Aorta (tissue), 5 donors: Measurements from ENCODE around the gene CCIN. TPM values are rescaled to one million over a fixed set of nuclear protein-coding genes. Genes with fewer than 3 reads are reported as not detected.
A peak's percentile ranks its signal among the peaks of the same experiment; 100 is the strongest.
"Not testable (repeated sequence)": the region's sequence is repeated elsewhere in the genome, so short reads cannot be mapped to it uniquely, and the experiment has no call there.

Source experiments
- ATAC-seq: fragments of 200-7000 bp; cut with Tn5 transposase; one replicate; pipeline ENCODE4 v1.9.1; 2022; ENCODE audit warnings: moderate library complexity; ENCODE audit not compliant: low FRiP score
- DNase-seq, 2 donors: peaks; one replicate each; pipeline ENCODE4 v3.0.0-alpha.2; 2020
- H3K27ac ChIP-seq, 2 donors: one replicate each; pipeline ENCODE4 v1.5.1; 2013; ENCODE audit warnings: low read length in 2 of 2, mild to moderate bottlenecking in 2 of 2, moderate library complexity in 2 of 2, control low read depth in 1 of 2, inconsistent platforms in 1 of 2, low read depth in 1 of 2
- H3K27me3 ChIP-seq, 2 donors: one replicate each; pipeline ENCODE4 v1.6.1; 2013; ENCODE audit warnings: control low read depth in 1 of 2, low read length in 1 of 2, mild to moderate bottlenecking in 1 of 2, moderate library complexity in 1 of 2; ENCODE audit not compliant: insufficient read depth in 2 of 2, control insufficient read depth in 1 of 2
- H3K36me3 ChIP-seq, 2 donors: one replicate each; pipeline ENCODE4 v1.6.1; 2013; ENCODE audit warnings: control low read depth in 1 of 2, low read length in 1 of 2, mild to moderate bottlenecking in 1 of 2; ENCODE audit not compliant: insufficient read depth in 2 of 2, control insufficient read depth in 1 of 2
- H3K4me1 ChIP-seq, 2 donors: one replicate each; pipeline ENCODE4 v1.6.1; 2013; ENCODE audit warnings: low read length in 2 of 2, control low read depth in 1 of 2, mild to moderate bottlenecking in 1 of 2, moderate library complexity in 1 of 2; ENCODE audit not compliant: insufficient read depth in 2 of 2, control insufficient read depth in 1 of 2
- H3K4me3 ChIP-seq, 2 donors: one replicate each; pipeline ENCODE4 v1.5.1; 2013; ENCODE audit warnings: low read length in 2 of 2, control low read depth in 1 of 2, mild to moderate bottlenecking in 1 of 2
- H3K9me3 ChIP-seq: one replicate; pipeline ENCODE4 v1.6.1; 2013; ENCODE audit warnings: mild to moderate bottlenecking, low read length; ENCODE audit not compliant: control insufficient read depth
- WGBS, 2 donors: extraction: QIAGEN DNeasy Blood & Tissue Kit; methylation state at CpG; one replicate each; pipeline ENCODE4 v1.1.7; 2013; 5-methylcytosine and 5-hydroxymethylcytosine counted together
- intact Hi-C, 2 donors: fragments of 100-400 bp; cut with DNase I; formaldehyde crosslinking; loops; one replicate each; pipeline versions ENCODE4 v1.14.2 to v1.15.0; 2022
- polyA plus RNA-seq, 2 donors: library from polyadenylated mRNA; stranded (reverse); fragments of 200-250 nt; gene quantifications; one replicate each; pipeline ENCODE4 v1.2.3, GENCODE V29; 2013
- total RNA-seq, 2 donors: library from RNA; stranded (reverse); fragmentation: NEBNext Ultra II Directional; extraction: Animal tissue kit (Norgen Biotek cat#: 25700); gene quantifications; one replicate each; pipeline ENCODE4 v1.2.1, GENCODE V29; 2021
- donor health status: healthy with polysubstance abuse.
- donor health status: Bipolar disorder and iron deficiency.
- donor health status: DM: no; HTN: no; CAD: no.
- donor health status: DM: no; HTN: no; CAD: no.
- donor health status: DM: yes; HTN: yes; CAD: no.

Gene CCIN
- total and polyA plus RNA-seq, 4 donors, result 0.18 to 0.99 (median 0.65) TPM

DNA sequence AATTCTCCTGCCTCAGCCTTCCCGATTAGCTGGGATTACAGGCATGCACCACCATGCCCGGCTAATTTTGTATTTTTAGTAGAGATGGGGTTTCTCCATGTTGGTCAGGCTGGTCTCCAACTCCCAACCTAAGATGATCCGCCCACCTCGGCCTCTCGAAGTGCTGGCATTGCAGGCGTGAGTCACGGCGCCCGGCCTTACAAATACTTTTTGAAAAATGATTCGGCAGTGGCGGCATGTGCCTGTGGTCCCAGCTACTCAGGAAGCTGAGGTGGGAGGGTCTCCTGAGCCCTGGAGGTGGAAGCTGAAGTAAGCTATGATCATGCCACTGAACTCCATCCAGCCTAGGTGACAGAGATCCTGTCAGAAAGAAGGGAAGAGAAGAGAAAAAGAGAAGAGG is 9.1 kb upstream of the CCIN start:
- H3K4me1 ChIP-seq, H3K4me3 ChIP-seq, DNase-seq, H3K27ac ChIP-seq, H3K27me3 ChIP-seq, ATAC-seq, H3K9me3 ChIP-seq, H3K36me3 ChIP-seq, intact Hi-C loops: not testable (repeated sequence)
- 72 to 86% methylated on average over 11 of the region's 11 CpGs for WGBS, 2 donors

- no peaks in the 10 kb centered on the region for H3K4me1 ChIP-seq
- H3K27me3 ChIP-seq, result no peaks in the 10 kb centered on the region
- peak overlapping the region; percentile 14 to 32 for H3K27ac ChIP-seq
- DNase-seq (no peak), ATAC-seq (peak; percentile 42)
- intact Hi-C loops, result no loop called here
- no peak overlapping the region for H3K4me3 ChIP-seq
- no peaks in the 10 kb centered on the region for H3K9me3 ChIP-seq
- WGBS, 2 donors, result 35 to 37% methylated on average over 2 of the region's 2 CpGs
- H3K36me3 ChIP-seq, result no peaks in the 10 kb centered on the region
Observed at GRCh38 chr9:36161187-36161586, 8.0 kb upstream of the CCIN start.

DNA sequence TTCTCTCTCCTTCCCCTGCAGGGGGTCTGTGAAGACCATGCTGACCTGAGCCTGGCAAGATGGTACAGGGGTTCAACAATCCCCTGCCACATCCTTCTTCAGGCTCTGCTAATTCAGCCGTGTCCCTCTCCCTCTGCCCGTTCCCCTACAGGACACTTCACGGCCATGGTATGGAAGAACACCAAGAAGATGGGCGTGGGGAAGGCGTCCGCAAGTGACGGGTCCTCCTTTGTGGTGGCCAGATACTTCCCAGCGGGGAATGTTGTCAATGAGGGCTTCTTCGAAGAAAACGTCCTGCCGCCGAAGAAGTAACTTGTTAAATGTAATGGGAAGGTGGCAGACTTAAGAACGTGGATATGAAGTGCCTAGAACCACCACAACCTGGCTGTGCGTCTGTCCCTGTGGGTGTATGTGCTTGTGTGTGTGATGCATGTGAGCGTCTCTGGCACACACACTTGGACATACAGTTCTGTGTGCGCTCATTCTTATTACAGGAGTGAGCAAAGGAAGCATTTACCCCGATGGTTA is 6.9 kb upstream of the CCIN start:
- 90% methylated on average over 17 of the region's 17 CpGs for WGBS, 2 donors
- no peak overlapping the region for H3K4me3 ChIP-seq
- no peaks in the 10 kb centered on the region for H3K4me1 ChIP-seq
- no peak for ATAC-seq
- no peaks in the 10 kb centered on the region for H3K36me3 ChIP-seq
- no peaks in the 10 kb centered on the region for H3K9me3 ChIP-seq
- H3K27me3 ChIP-seq, result no peaks in the 10 kb centered on the region
- H3K27ac ChIP-seq, result peak overlapping the region in 1 of 2 donors; percentile 21
- intact Hi-C loops, result no loop called here
- DNase-seq, result no peak

- DNase-seq, result peak; percentile 86 to 90
- H3K4me3 ChIP-seq, result no peak overlapping the region
- H3K36me3 ChIP-seq, result no peaks in the 10 kb centered on the region
- 4 to 9% methylated on average over 9 of the region's 9 CpGs for WGBS, 2 donors
- H3K9me3 ChIP-seq, result no peaks in the 10 kb centered on the region
- no peaks in the 10 kb centered on the region for H3K27me3 ChIP-seq
- peak; percentile 77 for ATAC-seq
- H3K27ac ChIP-seq, result peak overlapping the region; percentile 54 to 69
- H3K4me1 ChIP-seq, result no peaks in the 10 kb centered on the region
- intact Hi-C loops, result no loop called here
Observed at GRCh38 chr9:36163049-36163785, 6.0 kb upstream of the CCIN start.

DNA sequence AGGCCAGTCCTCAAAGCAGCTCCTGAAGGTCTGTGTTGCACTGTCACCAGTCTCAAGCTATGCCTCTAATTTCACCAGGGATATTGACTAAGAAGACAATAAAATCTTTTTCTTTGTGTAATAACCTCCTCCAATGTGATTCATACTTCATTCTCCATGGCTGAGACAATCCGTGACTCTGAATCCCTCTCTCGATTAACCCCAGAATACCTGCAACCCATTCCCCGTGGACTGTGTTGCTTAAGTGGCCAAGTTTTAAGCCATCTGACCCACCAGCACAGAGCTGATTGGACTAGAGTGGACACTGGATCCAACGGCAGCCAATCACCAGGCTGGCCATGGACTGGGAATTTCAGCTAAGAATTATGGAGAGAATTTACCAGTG is 5.4 kb upstream of the CCIN start:
- Histone ChIP-seq H3K27ac (peak overlapping the region in 1 of 2 donors; percentile 69), H3K27me3 (no peaks in the 10 kb centered on the region), H3K36me3 (no peaks in the 10 kb centered on the region), H3K4me1 (no peaks in the 10 kb centered on the region), H3K4me3 (no peak overlapping the region), H3K9me3 (no peaks in the 10 kb centered on the region)
- 30 to 34% methylated on average over 4 of the region's 4 CpGs for WGBS, 2 donors
- ATAC-seq (no peak), DNase-seq (no peak)
- intact Hi-C loops, result no loop called here

GRCh38 chr9:36164372-36164771 is 4.8 kb upstream of the CCIN start:
- DNase-seq (peak in 1 of 2 donors; percentile 78), ATAC-seq (no peak)
- Histone ChIP-seq H3K4me1 (no peaks in the 10 kb centered on the region), H3K4me3 (no peak overlapping the region), H3K9me3 (no peaks in the 10 kb centered on the region), H3K27ac (no peak overlapping the region), H3K27me3 (no peaks in the 10 kb centered on the region), H3K36me3 (no peaks in the 10 kb centered on the region)
- 68 to 74% methylated on average over 6 of the region's 6 CpGs for WGBS, 2 donors
- intact Hi-C loops, result no loop called here

GRCh38 chr9:36164989-36165388 is 4.2 kb upstream of the CCIN start:
- Histone ChIP-seq H3K4me1 (no peaks in the 10 kb centered on the region), H3K9me3 (no peaks in the 10 kb centered on the region), H3K36me3 (no peaks in the 10 kb centered on the region), H3K4me3 (no peak overlapping the region), H3K27me3 (no peaks in the 10 kb centered on the region), H3K27ac (peak overlapping the region in 1 of 2 donors; percentile 2)
- DNase-seq (peak in 1 of 2 donors; percentile 52), ATAC-seq (no peak)
- intact Hi-C loops, result no loop called here
- 85 to 87% methylated on average over 3 of the region's 3 CpGs for WGBS, 2 donors

DNA sequence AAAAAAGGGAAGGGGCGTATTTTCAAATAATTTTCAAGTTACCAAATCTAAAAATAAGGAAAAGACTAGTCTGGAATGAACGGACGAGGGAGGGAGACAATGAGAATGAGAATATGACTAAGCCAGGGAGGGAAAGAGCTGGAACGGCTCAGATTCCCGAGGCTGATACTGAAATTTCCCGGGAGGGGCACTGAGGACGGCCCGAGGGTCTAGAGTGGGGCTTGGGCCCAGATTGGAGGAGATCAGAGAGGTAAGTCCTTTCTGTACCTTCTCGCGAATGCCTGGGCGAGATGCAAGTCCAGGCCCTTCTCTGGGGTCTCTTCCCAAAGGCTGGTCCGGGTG is 3.4 kb upstream of the CCIN start:
- H3K4me3 ChIP-seq, result no peak overlapping the region
- WGBS, 2 donors, result 5 to 7% methylated on average over 12 of the region's 12 CpGs
- H3K27me3 ChIP-seq, result no peaks in the 10 kb centered on the region
- ATAC-seq, result peak; percentile 69
- H3K9me3 ChIP-seq, result no peaks in the 10 kb centered on the region
- H3K36me3 ChIP-seq, result no peaks in the 10 kb centered on the region
- H3K4me1 ChIP-seq, result no peaks in the 10 kb centered on the region
- no peak overlapping the region for H3K27ac ChIP-seq
- intact Hi-C loops, result loop anchor here (1.0 to 2.0 kb wide), 4 partner anchors 17 to 63 kb away; partner anchors contain the start of gene GLIPR2 (in 1 of the 2)
- DNase-seq, result no peak
